Measurements from ENCODE around the gene HSBP1L1.

- TF ChIP-seq CTCF (IDR thresholded peaks at IDR 0.05) (no peak), POLR2A (IDR thresholded peaks at IDR 0.05) (no peak)
These were observed 27.8 kb upstream of the HSBP1L1 start for GRCh38 chr18:79936641-79937040.
